NCI-H2081 (cell line): ENCODE results near the gene THRAP3.
"Not testable (repeated sequence)": the region's sequence is repeated elsewhere in the genome, so short reads cannot be mapped to it uniquely, and the experiment has no call there.

Experiments
- DNase-seq, 2 experiments: peaks; one replicate each; lab custom pipeline; 2025; lab: John Stamatoyannopoulos, UW

The THRAP3 gene

DNA sequence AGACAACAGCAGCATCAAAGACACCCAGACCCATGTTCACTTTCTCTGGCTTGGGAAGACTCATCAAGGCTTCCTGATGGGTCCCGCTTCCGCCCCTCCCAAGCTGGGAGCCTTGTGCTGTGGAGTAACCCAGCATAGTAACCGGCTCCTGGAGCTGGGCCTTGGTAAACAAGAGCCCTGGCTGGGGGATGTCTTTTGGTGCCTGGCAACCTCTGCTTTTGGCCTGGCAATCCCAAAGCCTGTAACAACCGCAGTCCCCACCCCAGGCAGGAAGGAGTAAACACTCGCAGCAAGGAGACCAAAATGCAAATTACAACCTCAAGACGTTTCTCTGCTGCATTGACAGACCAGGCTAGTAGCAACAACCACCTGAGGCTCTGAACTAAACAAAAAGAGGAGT lies 16.9 kb upstream of the THRAP3 start:
- DNase-seq = peak; percentile 33 to 56

DNA sequence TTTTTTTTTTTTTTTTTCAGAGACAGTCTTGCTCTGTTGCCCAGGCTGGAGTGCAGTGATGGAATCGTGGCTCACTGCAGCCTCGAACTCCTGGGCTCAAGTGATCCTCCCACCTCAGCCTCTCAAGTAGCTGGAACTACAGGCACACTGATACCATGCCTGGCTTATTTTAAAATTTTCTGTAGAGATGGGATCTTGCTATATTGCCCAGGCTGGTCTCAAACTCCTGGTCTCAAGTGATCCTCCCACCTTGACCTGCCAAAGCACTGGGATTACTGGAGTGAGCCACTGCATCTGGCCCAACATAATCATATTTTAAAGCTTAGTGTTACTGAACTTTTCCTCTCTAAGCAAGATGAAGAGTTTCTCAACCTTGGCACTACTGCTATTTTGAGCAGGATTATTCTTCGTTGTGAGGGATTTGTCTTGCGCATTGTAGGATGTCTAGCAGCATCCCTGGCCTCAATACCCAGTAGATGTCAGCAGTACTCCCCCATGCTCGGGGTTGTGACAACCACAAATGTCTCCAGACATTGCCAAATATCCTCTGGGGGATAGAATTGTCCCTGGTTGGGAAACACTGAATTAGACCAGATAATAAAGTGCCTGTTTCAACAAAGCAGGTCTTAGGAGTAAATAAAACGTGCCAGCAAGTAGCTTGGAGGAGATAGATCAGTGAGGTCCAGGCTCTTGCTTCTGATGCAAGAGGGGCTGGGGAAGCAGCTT lies 15.1 kb upstream of the THRAP3 start:
- DNase-seq = no peak

DNA sequence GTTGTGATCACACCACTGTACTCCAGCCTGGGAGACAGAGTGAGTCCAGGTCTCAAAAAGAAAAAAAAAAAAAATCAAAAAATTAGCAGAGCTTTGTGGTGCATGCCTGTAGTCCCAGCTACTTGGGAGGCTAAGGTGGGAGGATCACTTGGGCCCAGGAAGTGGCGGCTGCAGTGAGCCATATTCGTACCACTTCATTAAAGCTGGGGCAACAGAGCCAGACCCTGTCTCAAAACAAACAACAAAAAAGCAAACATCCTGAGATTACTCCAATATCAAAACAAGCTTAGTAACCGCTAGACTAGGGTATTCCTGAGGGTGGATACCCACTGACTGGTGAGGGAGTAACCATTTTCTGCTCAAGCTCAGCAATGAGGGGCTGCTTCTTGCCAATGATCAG lies 12.9 kb upstream of the THRAP3 start:
- no peak for DNase-seq

DNA sequence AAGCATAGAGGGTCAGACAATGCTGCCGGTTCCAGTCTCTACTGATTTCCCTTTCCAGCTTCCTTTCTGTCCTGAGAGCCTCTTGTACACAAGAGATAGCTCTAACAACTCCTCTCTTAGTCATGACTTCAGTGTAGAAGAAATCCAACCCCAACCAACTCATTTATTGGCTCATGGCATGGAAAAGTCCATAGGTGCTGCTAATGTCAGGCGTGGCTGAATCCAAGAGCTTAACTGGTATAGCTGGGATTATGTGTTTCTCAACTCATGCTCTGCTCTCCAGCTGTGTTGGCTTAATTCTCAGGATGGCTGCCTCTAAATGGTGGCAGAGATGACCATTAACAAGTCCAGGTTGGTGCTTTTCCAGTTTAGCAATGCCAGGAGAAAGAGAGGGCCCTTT lies 12.4 kb upstream of the THRAP3 start:
- no peak for DNase-seq

DNA sequence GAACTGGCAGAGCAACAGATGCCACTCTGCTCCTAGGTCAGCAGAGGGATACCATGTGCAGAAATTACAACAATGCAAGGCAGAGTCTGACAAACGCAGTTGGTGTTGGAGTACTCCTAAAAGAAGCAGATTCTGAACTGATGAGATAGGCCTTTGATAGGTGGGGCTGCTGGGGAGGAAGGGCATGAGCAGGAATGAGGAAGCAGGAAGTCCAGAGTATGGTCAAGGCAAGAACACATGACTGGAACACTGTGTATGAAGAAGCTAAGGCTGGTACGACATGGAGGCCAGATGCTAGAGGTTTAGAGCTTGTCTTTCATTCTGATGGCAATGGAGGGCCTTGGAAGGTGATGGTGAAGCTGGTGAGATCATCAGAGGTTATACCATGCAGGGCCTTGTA lies 11.5 kb upstream of the THRAP3 start:
- no peak for DNase-seq

DNA sequence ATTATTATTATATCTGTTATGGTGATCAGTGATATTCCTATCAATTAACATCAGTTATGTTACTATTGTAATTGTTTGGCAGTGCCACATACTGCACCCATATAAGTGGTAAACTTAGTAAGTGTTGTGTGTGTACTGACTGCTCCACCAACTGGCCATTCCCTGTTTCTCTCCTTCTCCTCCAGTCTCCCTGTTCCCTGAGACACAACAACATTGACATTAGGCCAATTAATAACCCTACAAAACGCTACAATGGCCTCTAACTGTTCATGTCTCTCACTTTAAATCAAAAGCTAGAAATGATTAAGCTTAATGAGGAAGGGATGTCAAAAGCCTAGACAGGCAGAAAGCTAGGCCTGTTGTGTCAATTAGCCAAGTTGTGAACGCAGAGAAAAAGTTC lies 6.6 kb upstream of the THRAP3 start:
- DNase-seq = no peak

DNA sequence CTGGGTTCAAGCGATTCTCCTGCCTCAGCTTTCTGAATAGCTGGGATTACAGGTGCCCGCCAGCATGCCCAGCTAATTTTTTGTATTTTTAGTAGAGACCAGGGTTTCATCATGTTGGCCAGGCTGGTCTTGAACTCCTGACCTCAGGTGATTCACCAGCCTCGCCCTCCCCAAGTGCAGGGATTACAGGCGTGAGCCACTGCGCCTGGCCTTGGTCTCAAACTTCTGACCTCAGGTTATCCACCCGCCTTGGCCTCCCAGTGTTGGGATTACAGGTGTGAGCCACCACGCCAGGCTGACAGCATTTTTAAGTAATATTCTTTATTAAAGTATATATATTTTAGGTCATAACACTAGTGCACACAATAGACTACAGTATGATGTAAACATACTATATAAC lies 2.3 kb upstream of the THRAP3 start:
- not testable (repeated sequence) for DNase-seq

DNA sequence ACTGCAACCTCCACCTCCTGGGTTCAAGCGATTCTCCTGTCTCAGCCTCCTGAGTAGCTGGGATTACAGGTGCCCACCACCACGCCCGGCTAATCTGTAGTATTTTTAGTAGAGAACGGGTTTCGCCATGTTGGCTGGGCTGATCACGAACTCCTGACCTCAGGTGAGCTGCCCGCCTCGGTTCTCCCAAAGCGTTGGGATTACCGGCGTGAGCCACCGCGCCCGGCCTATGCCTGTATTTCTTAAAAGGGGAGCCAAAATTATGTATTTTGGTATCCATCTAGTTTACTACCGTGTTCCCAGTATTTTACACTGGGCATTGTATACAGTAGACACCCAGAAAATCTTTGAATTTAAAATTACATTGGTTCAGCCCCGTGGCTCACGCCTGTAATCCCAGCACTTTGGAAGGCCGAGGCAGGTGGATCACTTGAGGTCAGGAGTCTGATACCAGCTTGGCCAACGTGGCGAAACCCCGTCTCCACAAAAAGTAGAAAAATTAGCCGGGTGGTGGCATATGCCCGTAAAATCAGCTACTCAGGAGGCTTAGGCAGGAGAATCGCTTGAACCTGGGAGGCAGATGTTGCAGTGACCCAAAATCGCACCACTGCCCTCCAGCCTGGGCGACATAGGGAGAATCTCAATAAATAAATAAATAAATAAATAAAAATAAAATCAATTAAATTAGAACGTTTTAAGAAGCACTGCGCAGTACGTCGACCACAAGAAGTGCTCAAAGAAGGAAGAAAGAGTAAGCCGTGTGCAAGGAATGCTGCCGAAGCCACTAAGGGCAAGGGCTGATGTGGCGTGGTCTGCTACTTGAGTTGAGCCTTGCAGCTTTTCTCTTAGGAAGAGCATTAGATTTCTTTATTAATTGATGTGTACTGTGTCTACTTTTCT lies 1.5 kb upstream of the THRAP3 start:
- no peak for DNase-seq

DNA sequence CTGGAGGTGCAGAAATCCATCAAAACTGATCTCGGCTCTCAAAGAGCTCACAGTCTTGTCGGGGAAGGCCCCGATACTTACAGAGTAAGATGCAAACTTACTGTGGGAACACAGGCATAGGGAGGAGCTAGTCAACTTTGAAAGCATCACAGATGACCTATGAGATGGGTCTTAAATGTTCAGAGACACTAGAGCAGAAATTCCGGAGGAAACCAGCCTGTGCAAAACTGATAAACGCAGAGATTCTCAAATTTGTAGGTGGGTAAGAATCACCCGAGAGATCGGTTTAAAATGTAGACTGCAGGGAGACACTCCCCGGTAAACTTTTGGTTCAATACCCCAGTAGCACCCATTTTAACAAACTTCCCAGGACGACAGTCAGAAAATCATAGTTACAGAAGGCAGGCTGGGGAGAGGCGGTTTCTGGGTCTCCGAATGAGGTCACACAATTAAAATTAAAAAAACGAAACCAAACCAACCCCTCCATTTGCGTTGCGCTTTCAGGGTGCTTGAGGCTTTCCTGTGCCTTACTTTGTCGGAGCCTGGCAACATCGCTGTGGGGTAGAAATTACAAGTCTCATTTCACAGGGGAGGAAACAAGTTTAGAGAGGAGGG lies 755 bp upstream of the THRAP3 start:
- no peak for DNase-seq

DNA sequence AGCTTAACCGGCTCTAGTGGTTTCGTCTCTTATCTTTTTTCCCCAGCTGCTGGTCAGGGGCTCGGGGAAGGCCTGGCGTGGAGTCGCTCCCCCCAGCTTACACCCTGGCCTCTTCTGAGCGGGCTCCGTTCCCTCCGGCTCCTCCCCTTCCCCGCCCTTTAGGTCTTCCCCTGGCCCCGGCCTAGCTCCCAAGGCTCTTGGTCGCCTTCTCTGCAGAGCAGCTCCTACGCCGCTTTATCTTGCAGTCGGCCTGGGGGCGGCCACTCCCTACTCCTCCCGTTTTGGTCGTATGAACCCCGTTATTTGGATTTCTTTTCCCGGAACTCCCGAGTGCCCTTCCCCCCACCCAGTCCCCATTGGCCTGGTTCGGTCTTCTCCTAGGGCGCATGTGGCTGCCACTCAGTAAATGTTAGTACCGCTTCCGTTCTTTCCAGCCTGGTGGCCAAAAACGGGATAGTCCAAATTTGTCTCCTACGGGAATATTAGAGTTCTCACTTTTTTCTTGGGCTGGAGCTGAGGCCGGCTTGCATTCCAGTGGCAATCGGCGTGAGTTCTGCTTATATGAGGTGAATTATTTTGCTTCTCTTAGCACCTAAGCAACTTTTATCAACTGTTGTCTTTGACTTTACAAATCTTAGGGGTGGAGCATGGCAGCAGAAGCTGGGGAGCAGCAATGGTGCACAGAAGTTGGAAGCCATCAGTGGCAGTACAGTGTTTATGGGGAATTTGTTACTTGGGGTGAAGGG lies 467 bp downstream of the THRAP3 start:
- DNase-seq = peak; percentile 89 to 90

DNA sequence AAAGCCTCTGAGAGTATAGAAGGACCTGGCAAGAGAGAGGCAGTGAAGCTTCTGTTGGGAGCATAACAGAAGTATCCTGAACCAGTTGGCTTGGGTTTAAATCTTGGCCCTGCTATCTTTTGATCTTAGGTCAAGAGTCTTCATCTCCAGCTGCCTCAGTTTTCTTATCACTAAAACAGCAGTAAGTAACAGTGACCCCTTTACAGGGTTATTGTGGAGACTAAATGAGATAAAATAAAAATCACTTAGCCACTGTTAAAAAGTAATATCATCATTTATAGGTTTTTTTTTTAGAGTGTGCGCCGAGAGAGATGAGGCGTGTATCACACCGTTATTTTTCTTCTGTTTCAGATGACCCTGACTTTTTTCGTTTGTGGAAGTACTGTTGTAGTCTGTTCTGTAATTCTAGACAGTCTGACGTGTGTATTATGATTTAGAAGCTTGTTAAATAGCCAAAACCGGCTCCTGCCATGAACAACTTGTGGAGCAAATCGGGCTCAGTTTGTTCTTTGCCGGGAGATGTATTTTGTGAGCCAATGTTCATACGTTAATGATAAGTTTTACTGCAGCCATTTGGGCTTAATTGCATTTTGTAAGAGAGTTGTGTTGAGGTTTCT lies 1.1 kb downstream of the THRAP3 start:
- DNase-seq = no peak

DNA sequence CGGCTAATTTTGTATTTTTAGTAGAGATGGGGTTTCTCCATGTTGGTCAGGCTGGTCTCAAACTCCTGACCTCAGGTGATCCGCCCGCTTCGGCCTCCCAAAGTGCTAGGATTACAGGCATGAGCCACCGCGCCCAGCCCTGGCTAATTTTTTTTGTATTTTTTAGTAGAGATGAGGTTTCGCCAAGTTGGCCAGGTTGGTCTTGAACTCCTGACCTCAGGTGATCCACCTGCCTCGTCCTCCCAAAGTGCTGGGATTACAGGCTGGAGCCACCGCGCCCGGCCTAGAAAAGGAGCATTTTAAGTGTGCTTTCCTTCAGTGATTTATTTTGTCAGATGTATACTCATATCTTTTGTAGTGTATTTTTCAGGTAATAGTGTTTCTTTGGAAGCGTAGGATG lies 6.0 kb downstream of the THRAP3 start:
- not testable (repeated sequence) for DNase-seq

DNA sequence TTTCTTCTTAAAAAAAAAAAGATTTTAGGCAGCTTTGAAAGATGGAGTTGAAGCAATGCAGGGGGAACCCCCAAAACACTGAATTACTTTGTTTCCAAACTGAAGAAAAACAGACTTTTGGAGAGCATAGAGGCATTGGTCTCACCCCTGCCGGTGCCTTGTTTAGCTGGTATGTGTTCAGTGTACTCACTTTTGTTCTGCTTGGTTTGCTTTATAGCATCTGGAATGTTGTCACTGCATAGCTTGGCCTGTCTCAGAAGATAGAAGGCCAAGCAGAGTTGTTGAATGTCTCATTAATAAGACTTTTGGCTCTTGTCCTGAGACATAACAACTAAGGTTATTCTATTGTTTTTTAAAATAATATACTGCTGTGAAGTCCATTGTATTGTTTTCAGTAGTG lies 6.9 kb downstream of the THRAP3 start:
- no peak for DNase-seq

DNA sequence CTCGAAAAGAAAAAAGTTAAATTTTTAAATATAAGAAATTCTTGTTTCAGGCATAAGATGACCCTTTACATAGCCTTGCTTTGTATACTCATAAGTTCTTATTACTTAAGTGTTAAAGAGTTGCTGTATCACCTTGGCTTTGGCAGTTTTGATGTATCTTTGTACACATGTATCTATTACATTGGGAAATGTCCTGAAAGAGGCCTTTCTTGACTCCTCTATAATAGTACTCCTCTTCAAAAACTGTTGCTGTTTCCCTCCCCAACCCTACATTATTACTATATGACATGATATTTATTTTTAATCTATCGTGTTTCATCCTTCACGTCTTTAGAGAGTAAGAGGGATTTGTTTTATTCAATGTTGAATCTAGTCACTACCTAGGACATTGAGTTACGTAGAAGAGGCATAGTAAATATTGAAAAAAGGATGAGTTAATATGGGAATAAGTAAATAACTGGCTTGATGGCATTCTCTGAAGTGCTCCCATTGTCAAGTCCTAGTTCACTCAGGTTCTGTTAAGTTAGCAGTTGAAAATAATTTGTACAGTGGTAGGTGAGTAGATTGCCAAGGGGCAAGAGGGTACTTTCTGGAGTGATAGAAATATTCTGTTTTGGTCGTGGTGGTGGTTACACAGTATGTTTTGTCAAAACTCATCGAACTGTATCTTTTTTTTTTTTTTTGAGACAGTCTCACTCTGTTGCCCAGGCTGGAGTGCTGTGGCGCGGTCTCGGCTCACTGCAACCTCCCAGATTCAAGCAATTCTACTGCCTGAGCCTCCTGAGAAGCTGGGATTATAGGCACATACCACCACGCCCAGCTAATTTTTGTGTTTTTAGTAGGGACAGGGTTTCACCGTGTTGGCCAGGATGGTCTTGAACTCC lies 8.2 kb downstream of the THRAP3 start:
- DNase-seq = no peak

DNA sequence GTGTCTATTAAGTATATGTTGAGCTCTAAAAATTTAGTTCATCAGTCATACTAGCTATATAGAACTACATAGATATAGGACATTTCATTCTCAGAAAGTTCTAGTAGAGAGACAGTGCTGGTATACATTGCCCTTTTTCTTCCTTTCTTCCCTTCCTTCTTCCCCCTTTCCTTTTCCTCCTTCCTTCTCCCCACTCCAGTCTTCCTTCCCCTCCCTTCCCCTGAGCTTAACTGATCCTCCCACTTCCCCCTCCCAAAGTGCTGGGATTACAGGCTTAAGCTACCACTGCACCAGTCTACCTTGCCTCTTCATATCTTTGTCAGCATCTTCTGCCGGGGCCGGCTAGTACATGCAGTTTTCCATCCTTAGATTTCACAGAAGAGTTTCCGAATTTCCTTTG lies 12.1 kb downstream of the THRAP3 start:
- DNase-seq = no peak

DNA sequence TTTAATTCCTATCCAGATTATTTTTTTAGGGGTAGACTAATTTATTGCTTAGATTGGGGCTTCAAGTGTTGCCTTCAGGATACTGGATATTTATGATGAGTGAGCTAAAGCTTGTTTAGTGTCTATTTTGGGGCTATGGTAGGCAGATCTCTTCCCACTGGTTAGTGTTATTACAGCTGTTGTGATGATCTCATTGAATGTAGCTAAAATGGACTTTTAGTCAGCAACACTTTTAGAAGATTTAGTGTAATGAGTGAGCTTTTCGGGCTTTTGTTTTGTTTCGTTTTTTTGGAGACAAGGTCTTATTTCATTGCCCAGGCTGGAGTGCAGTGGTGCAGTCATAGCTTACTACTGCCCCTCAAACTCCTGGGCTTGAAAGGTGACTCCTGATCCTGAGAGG lies 14.2 kb downstream of the THRAP3 start:
- DNase-seq = no peak

DNA sequence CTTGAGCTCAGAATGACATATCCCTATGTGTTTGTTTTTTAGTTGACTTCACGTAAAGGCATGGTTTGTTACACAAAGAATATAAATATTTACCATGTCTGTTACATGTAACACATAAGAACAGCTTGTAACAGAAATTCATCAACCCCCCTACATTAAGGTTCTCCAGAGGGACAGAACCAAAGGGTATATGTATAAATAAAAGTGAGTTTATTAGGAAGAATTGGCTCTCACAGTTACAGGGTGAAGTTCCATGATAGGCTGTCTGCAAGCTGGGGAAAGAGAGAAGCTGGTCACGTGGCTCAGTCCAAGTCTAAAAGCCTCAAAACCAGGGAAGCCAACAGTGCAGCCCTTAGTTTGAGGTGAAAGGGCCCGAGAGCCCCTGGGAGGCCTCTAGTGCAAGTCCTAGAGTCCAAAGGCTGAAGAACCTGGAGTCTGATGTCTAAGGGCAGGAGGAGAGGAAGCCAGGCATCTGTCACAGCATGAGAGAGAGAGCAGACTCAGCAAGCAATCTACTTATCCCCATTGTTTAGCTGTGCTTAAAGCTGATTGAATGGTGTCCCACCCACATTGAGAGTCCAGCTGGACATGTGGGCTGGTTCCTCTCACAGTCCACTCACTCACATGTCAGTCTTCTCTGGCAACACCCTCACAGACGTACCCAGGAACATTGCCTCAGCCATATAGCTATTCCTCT lies 15.8 kb downstream of the THRAP3 start:
- peak in 1 of 2 experiments; percentile 41 for DNase-seq

DNA sequence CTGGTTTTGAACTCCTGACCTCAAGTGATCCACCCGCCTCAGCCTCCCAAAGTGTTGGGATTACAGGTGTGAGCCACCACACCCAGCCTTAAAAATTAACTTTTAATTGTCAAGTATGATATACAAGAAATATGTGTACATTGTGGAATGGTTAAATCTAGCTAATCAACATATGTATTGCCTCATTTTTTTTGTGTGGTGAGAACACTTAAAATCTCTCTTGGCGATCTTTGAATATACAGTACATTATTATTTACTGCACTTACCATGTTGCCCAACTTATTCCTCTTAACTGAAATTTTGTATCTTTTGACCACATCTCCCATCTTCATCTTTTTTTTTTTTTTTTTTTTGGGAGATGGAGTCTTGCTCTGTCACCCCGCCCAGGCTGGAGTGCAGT lies 23.3 kb downstream of the THRAP3 start:
- DNase-seq = no peak

DNA sequence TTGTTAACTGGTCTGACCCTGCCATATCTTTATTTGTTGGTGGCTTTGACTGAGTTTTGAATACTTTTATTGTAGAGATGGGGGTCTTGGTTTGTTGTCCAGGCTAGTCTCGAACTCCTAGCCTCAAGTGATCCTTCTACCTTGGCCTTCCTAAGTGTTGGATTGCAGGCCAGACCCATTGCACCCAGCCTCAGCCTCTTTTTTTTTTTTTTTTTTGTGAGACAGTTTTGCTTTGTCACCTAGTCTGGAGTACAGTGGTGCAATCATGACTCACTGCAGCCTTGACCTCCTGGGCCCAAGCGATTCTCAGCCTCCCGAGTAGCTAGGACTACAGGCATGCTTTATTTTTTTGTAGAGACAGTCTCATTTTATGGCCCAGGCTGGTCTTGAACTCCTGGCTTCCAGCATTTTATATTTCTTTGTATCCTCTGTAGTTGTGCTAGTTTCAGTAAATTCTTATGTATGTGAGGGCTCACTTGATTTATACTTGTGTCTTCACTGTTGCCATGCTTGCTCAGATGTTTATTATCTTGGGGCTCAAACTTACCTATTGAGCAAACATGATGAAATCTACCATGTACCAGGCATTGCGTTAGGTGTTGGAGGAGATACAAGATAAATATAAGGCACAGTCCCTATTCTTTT lies 24.1 kb downstream of the THRAP3 start:
- DNase-seq = no peak
